ES-I3 (cell line): ENCODE results near the gene FTCD.

Experiments
- H3K36me3 ChIP-seq: 2 replicates; pipeline ENCODE4 v1.6.1; 2013; ENCODE audit warnings: mild to moderate bottlenecking, low read length, control low read depth, moderate library complexity; ENCODE audit not compliant: insufficient read depth
- H3K4me1 ChIP-seq: 2 replicates; pipeline ENCODE4 v1.6.1; 2013; ENCODE audit warnings: mild to moderate bottlenecking, control low read depth, low read length; ENCODE audit not compliant: insufficient read depth
- H3K9ac ChIP-seq: 2 replicates; pipeline ENCODE4 v1.6.1; 2013; ENCODE audit warnings: low read depth, mild to moderate bottlenecking, low read length, moderate library complexity
- H3K9me3 ChIP-seq: 2 replicates; pipeline ENCODE4 v1.6.1; 2013; ENCODE audit warnings: mild to moderate bottlenecking, low read length, moderate library complexity; ENCODE audit not compliant: control insufficient read depth, insufficient read depth

FTCD gene

DNA sequence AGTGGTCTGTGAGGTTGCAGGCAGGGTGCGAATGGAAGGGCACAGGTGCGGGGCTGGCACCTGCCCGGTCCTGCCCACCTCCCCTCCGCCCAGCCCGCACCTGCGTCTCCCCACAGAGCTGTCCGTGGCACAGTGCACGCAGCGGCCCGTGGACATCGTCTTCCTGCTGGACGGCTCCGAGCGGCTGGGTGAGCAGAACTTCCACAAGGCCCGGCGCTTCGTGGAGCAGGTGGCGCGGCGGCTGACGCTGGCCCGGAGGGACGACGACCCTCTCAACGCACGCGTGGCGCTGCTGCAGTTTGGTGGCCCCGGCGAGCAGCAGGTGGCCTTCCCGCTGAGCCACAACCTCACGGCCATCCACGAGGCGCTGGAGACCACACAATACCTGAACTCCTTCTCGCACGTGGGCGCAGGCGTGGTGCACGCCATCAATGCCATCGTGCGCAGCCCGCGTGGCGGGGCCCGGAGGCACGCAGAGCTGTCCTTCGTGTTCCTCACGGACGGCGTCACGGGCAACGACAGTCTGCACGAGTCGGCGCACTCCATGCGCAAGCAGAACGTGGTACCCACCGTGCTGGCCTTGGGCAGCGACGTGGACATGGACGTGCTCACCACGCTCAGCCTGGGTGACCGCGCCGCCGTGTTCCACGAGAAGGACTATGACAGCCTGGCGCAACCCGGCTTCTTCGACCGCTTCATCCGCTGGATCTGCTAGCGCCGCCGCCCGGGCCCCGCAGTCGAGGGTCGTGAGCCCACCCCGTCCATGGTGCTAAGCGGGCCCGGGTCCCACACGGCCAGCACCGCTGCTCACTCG lies 23.3 kb downstream of the FTCD start:
- no peaks in the 10 kb centered on the region for H3K4me1 ChIP-seq
- H3K9ac ChIP-seq: no peak overlapping the region
- H3K36me3 ChIP-seq: no peaks in the 10 kb centered on the region
- H3K9me3 ChIP-seq: no peaks in the 10 kb centered on the region

DNA sequence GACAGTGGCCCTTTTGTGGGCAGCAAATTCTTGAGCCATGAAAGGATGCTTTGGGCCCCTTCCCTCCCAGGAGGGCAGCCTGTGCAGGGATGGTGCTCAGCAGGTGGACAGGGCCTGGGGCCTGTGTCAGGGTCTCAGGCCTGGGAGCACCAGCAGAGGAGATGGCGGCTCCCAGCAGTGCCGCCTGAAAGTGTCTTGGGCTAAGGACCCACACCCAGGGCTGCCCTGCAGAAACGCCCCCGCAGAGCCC lies 23.9 kb downstream of the FTCD start:
- Histone ChIP-seq H3K4me1 (no peaks in the 10 kb centered on the region), H3K9ac (no peak overlapping the region), H3K36me3 (no peaks in the 10 kb centered on the region; the same call in 1 of the 2 replicates), H3K9me3 (no peaks in the 10 kb centered on the region)

DNA sequence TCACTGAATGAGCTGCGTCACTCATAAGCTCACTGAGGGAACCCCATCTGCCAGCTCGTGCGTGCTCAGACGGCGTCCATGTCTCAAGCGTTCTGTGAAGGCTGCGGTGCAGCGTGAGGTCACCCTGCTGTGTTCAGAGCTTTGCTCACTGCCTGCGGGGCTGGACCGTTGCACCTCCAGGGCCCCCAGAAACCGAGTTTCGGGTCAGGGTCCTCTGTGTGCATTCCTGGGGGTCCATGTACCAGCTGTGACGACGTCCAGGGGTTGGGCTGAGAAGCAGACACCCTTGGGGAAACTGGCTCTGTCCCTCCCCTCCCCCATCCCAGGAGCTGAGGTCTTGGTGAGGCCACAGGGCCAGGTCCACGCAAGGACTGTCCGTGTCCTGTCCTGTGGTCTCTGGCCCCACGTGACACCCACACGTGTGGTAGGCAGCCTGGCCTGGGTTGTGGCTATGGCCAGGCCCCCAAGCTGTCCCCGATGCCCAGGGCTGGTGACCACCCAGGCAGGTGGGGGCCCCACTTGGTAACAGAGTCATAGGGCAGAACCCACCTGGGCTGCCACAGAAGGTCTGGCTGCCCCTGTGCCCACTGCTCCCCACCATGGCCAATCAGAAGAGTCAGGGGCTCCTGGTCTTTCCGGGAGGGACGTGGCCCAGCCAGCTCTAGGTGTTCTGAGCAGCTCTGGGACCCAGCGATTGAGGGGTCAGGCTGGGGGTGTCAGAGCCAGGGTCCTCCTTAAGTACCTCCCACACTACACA lies 24.4 kb downstream of the FTCD start:
- H3K9me3 ChIP-seq: no peaks in the 10 kb centered on the region
- H3K4me1 ChIP-seq: no peaks in the 10 kb centered on the region
- H3K9ac ChIP-seq: no peak overlapping the region
- no peaks in the 10 kb centered on the region; the same call in 1 of the 2 replicates for H3K36me3 ChIP-seq

DNA sequence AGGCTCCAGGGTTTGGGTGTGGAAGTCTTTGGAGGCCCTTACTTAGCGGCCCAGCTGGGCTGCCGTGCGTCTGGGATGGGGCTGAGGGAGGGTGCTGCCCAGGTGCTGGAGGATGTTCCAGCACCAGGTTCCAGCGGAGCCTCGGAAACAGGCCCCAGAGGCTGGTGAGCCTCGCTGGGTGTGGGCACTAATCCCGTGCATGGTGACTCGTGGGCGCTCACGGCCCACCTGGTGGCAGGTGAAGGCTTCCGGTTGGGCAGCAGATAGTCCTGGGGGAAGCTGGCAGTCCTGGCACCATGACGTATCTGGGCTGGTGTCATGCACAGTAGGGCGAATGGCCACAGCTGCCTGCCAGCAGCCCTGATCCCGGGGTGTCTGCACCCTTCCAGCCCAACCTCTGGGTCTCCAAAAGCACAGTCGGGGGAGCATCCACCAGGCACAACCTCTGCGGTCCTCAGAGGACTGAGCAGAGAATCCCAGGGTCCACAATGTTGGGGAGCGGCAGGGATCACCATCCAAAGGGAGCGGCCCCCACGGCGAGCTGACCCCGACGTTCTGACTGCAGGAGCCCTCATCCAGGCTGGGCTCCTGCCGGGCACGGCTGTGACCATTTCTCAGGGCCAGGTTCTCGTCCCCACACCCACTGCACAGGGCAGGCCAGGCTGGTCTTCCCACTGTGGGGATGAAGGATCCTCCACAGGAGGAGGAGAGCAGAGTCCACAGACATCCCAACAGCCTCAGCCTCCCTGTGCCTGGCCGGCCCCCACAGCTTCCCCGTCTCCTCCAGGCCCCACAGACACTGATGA lies 25.3 kb downstream of the FTCD start:
- Histone ChIP-seq H3K36me3 (no peaks in the 10 kb centered on the region; the same call in 1 of the 2 replicates), H3K9me3 (no peaks in the 10 kb centered on the region), H3K4me1 (no peaks in the 10 kb centered on the region), H3K9ac (no peak overlapping the region)

DNA sequence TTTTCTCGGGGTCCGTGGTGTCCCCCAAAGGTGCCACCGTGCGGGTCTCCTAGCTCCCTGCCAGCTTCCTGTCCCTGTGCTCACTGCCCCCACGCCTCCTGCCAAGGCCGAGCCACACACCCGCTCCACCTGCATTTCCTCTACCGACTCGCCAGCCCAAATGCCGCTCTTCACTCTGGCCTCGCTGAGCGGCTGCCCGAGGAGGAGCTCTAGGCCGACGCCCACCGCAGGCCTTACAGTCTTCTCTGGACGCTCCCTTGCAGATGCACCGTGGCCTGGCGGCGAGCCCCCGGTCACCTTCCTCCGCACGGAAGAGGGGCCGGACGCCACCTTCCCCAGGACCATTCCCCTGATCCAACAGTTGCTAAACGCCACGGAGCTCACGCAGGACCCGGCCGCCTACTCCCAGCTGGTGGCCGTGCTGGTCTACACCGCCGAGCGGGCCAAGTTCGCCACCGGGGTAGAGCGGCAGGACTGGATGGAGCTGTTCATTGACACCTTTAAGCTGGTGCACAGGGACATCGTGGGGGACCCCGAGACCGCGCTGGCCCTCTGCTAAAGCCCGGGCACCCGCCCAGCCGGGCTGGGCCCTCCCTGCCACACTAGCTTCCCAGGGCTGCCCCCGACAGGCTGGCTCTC lies 26.3 kb downstream of the FTCD start:
- Histone ChIP-seq H3K36me3 (no peaks in the 10 kb centered on the region; the same call in 1 of the 2 replicates), H3K4me1 (no peaks in the 10 kb centered on the region), H3K9ac (no peak overlapping the region), H3K9me3 (no peaks in the 10 kb centered on the region)

DNA sequence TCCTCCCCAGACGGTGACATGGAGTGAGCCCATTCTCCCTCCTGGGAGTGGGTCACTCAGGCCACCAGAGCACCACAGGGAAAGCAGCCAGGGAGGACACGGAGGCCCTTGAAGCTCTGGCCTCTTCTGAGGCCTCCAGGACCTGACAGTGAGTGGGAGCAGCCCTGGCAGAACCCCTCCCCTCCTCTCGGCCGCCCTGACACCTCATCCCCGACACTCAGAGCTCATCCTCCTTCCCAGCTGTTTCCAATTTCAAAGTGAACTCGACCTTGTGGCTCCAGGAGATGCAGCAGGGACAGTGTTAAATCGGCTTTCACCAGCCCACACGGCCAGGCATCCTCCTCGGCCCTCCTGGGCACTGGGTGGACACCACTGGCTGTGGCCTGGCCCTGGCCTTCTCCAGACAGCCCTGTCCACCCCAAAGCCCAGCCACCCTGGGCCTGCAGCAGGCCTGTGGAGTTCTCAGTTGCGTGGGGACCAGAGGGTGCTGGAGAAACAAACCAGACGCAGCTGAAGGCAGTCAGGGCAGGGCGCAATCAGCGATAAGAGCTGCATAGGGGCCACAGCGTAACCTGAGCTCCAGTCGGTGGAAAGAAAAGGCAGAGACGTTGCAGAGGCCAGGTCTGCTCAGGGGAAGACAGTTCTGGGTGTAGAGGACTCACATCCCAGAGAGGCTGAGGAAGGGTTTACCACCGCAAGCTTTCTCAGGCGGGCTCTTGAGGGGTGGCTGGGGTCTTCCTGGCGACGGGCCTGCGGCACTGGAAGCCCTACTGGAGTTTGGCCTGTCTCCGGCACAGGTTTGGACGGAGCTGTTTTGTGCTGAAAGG lies 27.1 kb downstream of the FTCD start:
- Histone ChIP-seq H3K4me1 (no peaks in the 10 kb centered on the region), H3K36me3 (no peaks in the 10 kb centered on the region; the same call in 1 of the 2 replicates), H3K9ac (no peak overlapping the region), H3K9me3 (no peaks in the 10 kb centered on the region)

DNA sequence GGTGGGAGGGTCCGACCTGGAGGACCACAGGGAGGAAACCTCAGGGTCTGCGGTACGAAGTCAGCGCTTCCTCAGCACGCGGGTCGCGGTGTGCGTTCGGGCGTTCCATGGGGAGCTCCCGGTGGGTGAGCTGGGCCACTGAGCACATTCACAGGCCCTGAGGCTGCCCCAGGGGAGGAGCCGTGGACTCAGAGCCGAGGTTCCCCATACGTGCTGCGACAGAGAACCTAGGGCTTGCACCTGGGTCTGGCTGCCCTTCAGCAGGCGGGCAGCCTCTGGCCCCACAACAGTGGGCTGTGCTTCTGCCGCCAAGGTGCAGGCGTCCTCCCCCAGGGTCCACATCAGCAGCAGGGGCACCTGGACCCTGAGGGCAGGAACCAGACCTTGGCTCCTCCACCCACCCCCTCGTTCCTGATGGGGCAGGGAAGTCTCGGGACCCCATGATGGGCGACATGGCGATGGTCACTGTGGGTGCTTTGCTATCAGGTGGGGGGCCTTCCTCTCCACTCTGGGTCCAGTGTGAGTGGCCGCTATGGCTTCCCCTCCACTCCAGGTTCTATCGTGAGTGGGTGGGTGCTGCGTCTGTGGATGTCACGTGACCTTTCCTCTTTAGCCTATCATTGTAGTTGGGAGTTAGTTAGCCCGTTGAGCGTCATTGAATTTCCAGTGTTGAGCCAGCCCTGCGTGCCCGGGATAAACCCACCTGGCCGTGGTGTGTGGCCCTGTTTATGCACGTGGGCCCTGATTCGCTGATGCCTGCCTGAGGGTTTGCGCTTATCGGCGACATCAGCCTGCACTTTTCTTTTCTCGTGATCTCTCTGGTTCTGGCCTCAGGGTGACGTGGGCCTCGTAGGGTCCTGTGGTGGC lies 27.9 kb downstream of the FTCD start:
- no peaks in the 10 kb centered on the region; the same call in 1 of the 2 replicates for H3K36me3 ChIP-seq
- H3K9me3 ChIP-seq: no peaks in the 10 kb centered on the region
- H3K4me1 ChIP-seq: no peaks in the 10 kb centered on the region
- no peak overlapping the region for H3K9ac ChIP-seq

DNA sequence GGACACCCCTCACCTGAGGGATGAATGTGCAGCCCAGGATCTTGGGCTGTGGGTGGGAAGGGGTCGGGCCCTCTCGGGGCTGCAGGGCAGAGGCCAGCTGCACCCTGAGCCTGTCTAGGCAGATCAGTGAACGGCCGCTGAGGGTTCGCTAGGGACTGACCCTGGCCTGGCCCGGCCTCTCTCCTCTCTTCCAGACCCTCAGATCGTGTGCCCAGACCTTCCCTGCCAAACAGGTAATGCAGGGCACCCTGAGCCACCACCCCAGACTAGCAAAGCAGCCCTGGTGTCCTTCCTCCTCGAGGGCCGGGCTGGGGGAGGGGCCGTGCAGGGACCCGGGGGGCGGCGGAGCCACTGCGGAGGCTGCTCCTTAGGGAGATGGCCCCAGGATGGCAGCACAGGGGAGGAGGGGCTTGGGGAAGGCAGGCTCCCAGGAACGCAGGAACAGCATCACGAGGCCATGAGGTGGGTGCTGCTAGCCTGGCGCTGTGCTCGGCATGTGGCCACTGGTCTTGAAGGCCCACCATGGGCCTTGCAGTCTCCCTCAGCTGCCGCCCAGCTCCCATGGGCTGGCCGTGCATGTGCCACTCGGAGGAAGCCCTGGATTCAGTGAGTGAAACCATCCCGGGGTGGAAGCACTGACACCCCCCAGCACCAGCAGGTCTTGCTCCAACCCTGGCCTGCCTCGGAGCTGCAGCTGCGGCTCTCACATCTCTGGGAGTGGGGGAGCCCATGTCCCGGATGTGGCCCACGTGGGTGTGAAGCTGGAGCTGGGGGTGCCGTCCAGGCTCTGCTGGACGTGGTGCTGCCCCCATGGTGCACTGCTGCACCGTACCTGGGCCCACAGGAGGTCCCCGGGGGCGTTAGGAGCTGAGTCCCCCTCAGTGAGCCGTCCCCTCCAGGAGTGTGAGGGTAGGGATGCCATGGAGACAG lies 28.8 kb downstream of the FTCD start:
- Histone ChIP-seq H3K9ac (no peak overlapping the region), H3K36me3 (no peaks in the 10 kb centered on the region; the same call in 1 of the 2 replicates), H3K4me1 (no peaks in the 10 kb centered on the region), H3K9me3 (no peaks in the 10 kb centered on the region)

DNA sequence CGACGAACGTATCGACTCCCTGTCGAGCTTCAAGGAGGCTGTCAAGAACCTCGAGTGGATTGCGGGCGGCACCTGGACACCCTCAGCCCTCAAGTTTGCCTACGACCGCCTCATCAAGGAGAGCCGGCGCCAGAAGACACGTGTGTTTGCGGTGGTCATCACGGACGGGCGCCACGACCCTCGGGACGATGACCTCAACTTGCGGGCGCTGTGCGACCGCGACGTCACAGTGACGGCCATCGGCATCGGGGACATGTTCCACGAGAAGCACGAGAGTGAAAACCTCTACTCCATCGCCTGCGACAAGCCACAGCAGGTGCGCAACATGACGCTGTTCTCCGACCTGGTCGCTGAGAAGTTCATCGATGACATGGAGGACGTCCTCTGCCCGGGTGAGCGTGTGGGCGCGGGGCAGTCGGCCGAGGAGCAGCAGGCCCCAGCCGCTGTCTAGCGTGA lies 29.5 kb downstream of the FTCD start:
- Histone ChIP-seq H3K4me1 (no peaks in the 10 kb centered on the region), H3K36me3 (no peaks in the 10 kb centered on the region; the same call in 1 of the 2 replicates)

DNA sequence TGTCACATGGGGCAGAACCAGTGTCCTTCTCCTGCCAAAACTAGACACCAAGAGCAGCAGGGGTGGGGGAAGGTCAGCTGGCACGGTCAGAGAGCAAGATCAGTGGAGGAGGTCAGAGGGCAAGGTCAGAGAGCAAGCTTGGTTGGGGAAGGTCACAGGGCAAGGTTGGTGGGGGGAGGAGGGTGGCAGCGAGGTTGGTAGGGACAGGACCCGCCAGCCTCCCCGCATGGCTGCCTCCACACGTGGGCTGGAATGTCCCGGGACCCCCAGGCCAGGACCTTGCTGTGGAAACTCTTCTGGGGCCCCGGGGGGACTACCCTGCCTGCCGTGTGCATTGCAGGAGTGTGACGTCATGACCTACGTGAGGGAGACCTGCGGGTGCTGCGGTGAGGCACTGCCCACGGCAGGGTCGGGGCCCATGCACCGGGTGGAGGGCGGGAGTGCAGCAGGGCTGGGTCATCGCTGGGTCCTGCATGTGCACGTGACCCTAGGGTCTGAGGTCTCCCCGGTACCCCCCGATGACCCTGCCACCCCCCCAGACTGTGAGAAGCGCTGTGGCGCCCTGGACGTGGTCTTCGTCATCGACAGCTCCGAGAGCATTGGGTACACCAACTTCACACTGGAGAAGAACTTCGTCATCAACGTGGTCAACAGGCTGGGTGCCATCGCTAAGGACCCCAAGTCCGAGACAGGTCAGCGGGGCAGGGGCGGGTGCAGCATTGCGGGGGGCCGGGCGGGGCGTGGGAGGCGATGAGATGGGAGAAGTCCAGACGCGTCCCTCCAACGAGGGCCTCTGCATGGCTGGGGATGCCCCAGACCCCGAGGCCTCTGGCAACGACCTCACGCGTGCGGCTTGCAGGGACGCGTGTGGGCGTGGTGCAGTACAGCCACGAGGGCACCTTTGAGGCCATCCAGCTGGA lies 30.2 kb downstream of the FTCD start:
- no peak overlapping the region for H3K9ac ChIP-seq
- H3K9me3 ChIP-seq: no peaks in the 10 kb centered on the region
- H3K36me3 ChIP-seq: no peaks in the 10 kb centered on the region; the same call in 1 of the 2 replicates
- no peaks in the 10 kb centered on the region for H3K4me1 ChIP-seq

More for the DNA sequence above, 29.5 kb downstream of the FTCD start:
- no peaks in the 10 kb centered on the region for H3K9me3 ChIP-seq
- no peak overlapping the region for H3K9ac ChIP-seq
